Muscle of leg (tissue), 11 donors: ENCODE data around the gene KHNYN. TPM values are rescaled to one million over a fixed set of nuclear protein-coding genes. Genes with fewer than 3 reads are reported as not detected.
"Not testable (repeated sequence)": the region's sequence is repeated elsewhere in the genome, so short reads cannot be mapped to it uniquely, and the experiment has no call there.

Experiments
- DNase-seq: peaks from one replicate; pipeline ENCODE4 v3.0.0; 2013
- H3K27ac ChIP-seq: one replicate; pipeline ENCODE4 v1.5.1; 2013; ENCODE audit warnings: mild to moderate bottlenecking, low read length, control low read depth
- H3K27me3 ChIP-seq: one replicate; pipeline ENCODE4 v1.6.1; 2013; ENCODE audit warnings: low read length; ENCODE audit not compliant: control insufficient read depth, insufficient read depth
- H3K36me3 ChIP-seq: one replicate; pipeline ENCODE4 v1.6.1; 2013; ENCODE audit warnings: low read length; ENCODE audit not compliant: control insufficient read depth, insufficient read depth
- H3K4me1 ChIP-seq: one replicate; pipeline ENCODE4 v1.6.1; 2013; ENCODE audit warnings: low read length; ENCODE audit not compliant: control insufficient read depth, insufficient read depth
- H3K4me3 ChIP-seq: one replicate; pipeline ENCODE4 v1.5.1; 2013; ENCODE audit warnings: low read length, control low read depth
- H3K9me3 ChIP-seq: replicated peaks from 2 replicates; pipeline ENCODE4 v1.6.1; 2013; ENCODE audit warnings: low read depth, low read length; ENCODE audit not compliant: control insufficient read depth
- WGBS: methylation state at CpG from one replicate; pipeline ENCODE4 v1.1.5; 2013; ENCODE audit warnings: missing lambda C conversion rate; ENCODE audit not compliant: insufficient coverage; 5-methylcytosine and 5-hydroxymethylcytosine counted together
- polyA plus RNA-seq, 8 donors: library from polyadenylated mRNA; unstranded; fragments of 120-200 nt; gene quantifications; one replicate each; pipeline versions ENCODE4 v1.2.1 to v1.2.3, GENCODE V29; 2013; ENCODE audit warnings: inconsistent platforms in 1 of 8, low replicate concordance in 1 of 8; ENCODE audit not compliant: insufficient read length in 8 of 8, insufficient read depth in 1 of 8
- total RNA-seq: library from RNA; stranded (reverse); fragments of 120-200 nt; gene quantifications from one replicate; pipeline ENCODE4 v1.2.4, GENCODE V29; 2013

Gene KHNYN
- total and polyA plus RNA-seq, 9 donors, result 28.3 to 40.8 (median 35.6) TPM

DNA sequence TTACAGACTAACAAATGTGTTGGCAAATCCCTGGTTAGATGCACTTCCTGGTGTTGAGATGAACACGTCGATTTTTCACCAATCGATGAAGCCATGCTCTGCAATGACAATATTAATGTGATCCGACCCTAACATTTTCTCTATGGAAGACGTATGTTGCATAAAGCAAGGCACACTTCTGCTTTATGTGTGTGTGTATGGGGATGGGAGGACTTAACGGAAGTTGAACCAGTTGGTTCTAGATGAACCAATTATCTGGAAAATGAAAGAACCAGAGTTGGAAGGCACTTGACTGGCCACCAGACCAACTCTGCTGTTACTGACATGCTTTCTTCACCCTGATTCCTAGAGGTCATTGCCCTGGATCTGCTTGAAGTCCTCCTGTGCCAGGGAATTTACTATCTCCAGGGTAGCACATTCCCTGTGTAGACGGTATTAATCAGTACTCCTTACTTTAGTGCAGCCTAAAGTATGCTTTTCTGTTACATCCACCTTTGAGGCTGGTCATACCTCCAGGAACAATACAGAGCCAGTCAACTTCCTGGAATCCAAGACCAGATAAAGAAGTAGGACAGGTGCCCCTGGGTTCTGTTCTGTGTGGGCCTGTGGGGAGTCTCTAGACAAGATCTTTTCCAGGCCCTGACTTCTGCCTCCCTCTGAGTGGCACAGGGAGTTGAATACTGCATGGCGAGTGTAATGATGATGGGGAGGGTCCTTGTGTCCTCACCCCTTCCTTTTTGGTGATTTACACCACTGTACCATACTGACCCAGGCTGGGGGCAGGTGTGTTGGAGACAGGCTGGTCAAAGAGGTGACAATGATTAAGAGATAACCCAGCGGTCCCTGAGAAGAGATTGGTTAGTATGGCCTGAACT, 8.7 kb downstream of the KHNYN start:
- Histone ChIP-seq H3K4me1 (peaks cover 30% of the 10 kb centered on the region), H3K27me3 (no peaks in the 10 kb centered on the region), H3K4me3 (no peak overlapping the region), H3K36me3 (peaks cover 72% of the 10 kb centered on the region), H3K9me3 (no peaks in the 10 kb centered on the region), H3K27ac (peak overlapping the region; percentile 79)
- peak; percentile 27 for DNase-seq
- 75% methylated on average over 4 of the region's 9 CpGs for WGBS

DNA sequence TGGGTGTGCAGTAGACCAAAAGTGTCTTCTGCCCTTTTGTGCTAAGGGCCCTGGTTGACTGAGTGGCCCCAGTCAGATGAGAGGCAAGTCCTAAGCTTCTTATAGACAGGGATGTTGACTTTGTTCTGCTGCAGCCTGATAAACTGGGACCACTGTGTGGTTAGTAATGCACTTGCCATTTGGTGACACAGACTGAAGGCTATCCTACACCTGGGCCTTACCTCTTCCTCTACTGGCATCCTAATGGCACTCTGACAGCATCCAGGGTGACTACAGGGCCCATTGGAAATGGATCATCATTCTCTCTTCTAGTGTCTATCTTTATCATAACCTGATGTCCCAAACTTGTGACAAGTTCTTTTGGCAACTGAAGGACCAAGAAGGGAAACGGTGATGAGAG, 9.5 kb downstream of the KHNYN start:
- no peaks in the 10 kb centered on the region for H3K27me3 ChIP-seq
- H3K9me3 ChIP-seq, result no peaks in the 10 kb centered on the region

DNA sequence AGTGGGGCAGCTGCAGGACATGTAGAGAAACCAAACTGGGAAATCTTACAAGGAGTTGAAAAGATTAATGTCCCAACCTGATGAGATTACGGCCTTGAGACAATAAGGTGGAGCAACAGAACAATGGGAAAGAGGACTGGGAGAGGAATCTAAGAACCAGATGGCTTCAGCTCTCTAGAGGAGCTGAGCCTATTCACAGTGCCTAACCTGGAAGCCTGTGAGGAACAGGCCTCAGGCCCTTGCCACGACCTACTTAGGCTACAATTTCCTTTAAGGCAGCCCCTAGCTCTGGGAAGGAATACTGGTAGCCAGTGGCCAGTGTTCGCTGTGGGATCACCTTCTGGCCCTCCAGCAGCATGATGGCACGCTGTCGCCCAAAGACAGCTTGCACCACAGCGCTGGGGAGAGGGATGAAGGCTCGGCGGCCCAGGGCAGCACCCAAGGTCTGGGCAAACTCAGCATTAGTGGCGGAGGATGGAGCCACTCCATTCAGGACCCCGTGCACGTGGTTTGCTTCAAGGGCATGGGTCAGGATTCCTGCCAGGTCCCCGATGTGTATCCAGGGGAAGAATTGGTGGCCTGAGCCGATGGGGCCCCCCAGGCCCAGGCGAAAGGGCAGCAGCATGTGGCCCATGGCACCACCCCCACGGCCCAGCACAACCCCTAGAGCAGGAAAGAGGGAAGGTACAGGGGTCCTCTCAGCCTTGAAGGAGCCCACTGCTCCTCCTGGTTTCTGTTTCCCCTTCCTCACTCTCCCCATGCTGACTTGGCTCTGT, 10.3 kb downstream of the KHNYN start:
- Histone ChIP-seq H3K4me1 (peaks cover 31% of the 10 kb centered on the region), H3K27me3 (no peaks in the 10 kb centered on the region), H3K9me3 (no peaks in the 10 kb centered on the region), H3K27ac (no peak overlapping the region), H3K4me3 (no peak overlapping the region), H3K36me3 (peaks cover 60% of the 10 kb centered on the region)
- 82% methylated on average over 13 of the region's 15 CpGs for WGBS
- DNase-seq, result peak; percentile 37

More for the DNA sequence above, 9.5 kb downstream of the KHNYN start:
- DNase-seq, result peak; percentile 25
- Histone ChIP-seq H3K27ac (no peak overlapping the region), H3K4me1 (peaks cover 31% of the 10 kb centered on the region), H3K4me3 (no peak overlapping the region), H3K36me3 (peaks cover 66% of the 10 kb centered on the region)
- no CpG with 5 or more reads among the region's 1 CpG for WGBS

DNA sequence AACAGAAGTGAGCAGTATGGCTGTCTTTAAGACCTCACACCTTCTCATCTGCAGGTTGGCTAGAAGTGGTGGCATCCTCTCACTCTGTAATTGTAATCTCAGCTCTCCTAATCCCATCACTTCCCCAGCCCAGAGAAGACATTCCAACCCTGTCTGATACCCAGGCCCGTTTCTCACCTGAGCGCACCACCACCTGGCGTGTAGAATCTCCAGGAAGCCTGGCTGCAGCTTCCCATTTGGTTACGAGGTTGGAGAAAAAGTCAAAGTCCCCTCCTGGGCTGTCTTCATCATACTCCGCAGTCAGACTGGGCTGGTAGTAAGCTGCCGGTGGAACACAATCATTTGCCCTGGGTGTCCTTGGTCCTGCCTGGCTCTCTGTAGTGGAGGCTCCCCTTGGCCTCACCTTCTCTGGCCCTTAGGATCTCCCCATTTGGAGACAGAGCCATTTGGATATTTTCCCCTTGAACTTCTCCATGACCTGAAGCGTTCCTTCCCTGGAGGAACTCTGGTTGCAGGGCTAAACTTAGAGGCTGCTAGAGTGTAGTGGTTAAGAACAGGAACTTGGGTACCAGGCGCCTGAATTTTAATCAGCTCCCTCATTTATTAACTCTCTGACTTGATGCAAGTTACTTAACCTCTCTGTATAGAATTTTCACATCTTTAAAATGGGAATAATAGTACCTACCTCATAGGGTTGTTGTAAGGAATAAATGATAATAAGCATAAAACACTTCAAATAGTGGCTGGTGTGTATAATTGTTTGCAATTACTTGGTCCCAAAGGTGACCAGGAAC, 11.0 kb downstream of the KHNYN start:
- H3K36me3 ChIP-seq, result peaks cover 52% of the 10 kb centered on the region
- no peak overlapping the region for H3K4me3 ChIP-seq
- no peak overlapping the region for H3K27ac ChIP-seq
- H3K27me3 ChIP-seq, result no peaks in the 10 kb centered on the region
- WGBS, result 90% methylated on average over 5 of the region's 8 CpGs
- H3K4me1 ChIP-seq, result peaks cover 31% of the 10 kb centered on the region
- peak; percentile 35 for DNase-seq
- no peaks in the 10 kb centered on the region for H3K9me3 ChIP-seq

DNA sequence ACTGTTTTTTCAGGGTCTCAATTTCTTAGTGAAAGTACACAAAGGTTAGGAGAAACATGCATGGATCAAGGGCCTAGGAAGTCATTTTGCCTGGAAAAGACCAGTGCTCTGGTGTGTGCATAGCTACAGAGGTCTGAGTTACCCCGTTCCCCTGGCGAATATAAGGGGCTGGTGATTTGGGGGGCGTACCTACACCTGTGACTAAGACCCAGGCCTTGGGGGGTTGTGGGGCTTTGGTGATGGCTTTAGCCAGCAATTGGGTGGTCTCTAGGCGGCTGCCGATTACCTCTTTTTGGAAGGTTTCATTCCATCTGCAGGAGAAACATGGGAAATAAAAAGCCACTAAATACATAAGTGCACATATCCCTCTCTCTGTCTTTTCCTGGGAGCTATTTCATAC, 11.7 kb downstream of the KHNYN start:
- Histone ChIP-seq H3K36me3 (peaks cover 46% of the 10 kb centered on the region), H3K27me3 (no peaks in the 10 kb centered on the region), H3K4me3 (peak overlapping the region; percentile 84), H3K4me1 (peaks cover 24% of the 10 kb centered on the region), H3K9me3 (no peaks in the 10 kb centered on the region), H3K27ac (peak overlapping the region; percentile 100)
- peak; percentile 45 for DNase-seq
- WGBS, result no CpG with 5 or more reads among the region's 5 CpGs

DNA sequence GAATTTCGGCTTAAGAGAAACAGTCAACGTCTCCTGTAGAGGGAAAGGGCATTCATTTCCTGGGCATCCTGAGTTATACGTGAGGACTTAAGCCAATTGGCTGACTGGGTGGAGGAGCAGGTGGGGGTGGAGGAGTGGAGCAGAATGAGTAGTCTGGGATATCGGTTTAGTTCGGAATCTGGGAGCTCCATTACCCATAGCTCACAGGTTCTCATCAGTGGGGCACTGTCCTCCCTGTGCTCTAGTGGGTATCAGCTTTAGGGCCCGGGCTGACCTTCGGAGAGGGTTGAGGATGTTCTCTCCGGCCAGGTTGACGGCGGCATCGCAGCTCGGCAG, 12.1 kb downstream of the KHNYN start:
- Histone ChIP-seq H3K27me3 (no peaks in the 10 kb centered on the region), H3K4me3 (peak overlapping the region; percentile 84), H3K36me3 (peaks cover 42% of the 10 kb centered on the region), H3K9me3 (no peaks in the 10 kb centered on the region), H3K27ac (peak overlapping the region; percentile 100), H3K4me1 (peaks cover 21% of the 10 kb centered on the region)
- 1% methylated on average over 9 of the region's 12 CpGs for WGBS
- DNase-seq, result no peak

DNA sequence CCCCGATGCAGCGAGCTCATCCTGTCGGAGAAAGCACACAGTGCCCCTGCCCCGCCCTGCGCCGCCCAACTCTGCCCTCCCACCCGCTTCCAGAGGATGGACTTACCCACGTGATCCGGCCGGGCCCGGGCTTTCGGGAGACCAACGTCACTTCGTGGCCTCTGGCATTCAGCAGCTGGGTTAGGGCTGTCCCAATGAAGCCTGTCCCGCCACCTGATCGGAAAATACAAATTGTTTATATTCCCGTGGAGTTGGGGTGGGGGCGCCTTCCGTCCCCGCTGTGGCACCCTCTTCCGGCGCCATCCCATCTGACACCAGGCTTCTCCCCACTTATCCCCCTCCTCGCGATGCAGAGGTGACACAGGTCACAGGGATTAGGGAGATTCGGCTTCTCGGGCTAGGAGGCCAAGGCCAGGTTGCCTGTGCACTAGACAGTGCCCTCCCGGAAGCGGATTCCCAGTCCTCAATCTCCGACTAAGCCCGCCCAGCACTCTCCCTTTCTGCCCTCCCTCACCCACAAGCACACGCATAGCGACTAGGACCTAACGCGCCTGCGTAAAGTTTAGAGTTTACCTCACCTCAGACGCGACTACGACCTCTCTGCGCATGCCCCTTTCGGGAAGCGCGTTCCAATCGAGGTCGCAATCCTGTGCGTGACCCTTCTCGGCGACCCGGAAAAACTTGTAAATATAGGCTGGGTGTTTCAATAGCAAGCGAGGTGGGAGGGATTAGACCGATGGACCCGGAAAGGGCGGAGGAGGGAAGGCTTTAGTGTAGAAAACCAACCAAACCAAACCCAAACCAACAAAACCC, 12.7 kb downstream of the KHNYN start, which contains the start of gene SDR39U1:
Gene SDR39U1 (minus strand): TSS at position 537 of the 813 bp plus-strand sequence. CDS start 7 bp downstream, at position 530.
- Histone ChIP-seq H3K4me3 (peak within 1 kb of the TSS; percentile 84), H3K27ac (peak within 1 kb of the TSS; percentile 100), H3K4me1 (peaks cover 15% of the 10 kb centered on the region), H3K9me3 (no peaks in the 10 kb centered on the region), H3K36me3 (peaks cover 36% of the 10 kb centered on the region), H3K27me3 (no peaks in the 10 kb centered on the region)
- DNase-seq, result peak; percentile 100
- 0% methylated on average over 45 of the region's 52 CpGs for WGBS

DNA sequence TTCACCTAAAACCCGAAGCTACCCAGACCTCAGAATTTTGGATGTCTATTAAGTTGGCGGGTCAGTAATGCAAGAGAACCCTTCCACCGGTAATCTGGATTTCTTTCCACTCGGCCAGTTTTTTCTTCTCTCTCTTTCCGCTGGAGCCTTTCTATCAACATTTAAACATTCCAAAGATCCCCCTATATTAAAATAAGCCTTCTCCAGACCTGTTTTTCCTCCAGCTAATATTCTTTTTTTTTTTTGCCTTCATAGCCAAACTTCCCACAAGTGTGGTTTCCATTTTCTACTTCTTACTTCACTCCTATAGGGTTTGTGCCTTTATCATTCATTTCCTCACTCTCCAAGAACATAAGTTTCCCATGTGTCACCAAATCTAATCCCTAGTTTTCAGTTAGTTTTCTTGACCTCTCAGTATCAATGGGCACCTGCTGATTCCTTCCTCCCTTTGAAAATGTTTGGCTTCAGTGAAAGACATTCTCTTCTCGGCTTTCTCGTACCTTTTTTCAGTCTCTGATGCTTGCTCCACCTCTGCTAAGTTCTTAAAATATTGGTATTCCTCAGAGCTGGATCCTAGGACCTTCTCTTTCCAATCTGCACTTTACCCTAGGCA, 13.4 kb downstream of the KHNYN start:
- peak overlapping the region; percentile 100 for H3K27ac ChIP-seq
- peaks cover 29% of the 10 kb centered on the region for H3K36me3 ChIP-seq
- no peaks in the 10 kb centered on the region for H3K9me3 ChIP-seq
- peaks cover 11% of the 10 kb centered on the region for H3K4me1 ChIP-seq
- no peak for DNase-seq
- no peaks in the 10 kb centered on the region for H3K27me3 ChIP-seq
- H3K4me3 ChIP-seq, result peak overlapping the region; percentile 84
- 0% methylated on average over 5 of the region's 7 CpGs for WGBS

DNA sequence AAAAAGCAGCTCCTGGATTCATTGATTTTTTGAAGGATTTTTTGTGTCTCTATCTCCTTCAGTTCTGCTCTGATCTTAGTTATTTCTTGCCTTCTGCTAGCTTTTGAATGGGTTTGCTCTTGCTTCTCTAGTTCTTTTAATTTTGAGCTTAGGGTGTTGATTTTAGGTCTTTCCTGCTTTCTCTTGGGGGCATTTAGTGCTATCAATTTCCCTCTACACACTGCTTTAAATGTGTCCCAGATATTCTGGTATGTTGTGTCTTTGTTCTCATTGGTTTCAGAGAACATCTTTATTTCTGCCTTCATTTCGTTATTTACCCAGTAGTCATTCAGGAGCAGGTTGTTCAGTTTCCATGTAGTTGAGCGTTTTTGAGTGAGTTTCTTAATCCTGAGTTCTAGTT, 21.1 kb downstream of the KHNYN start:
- DNase-seq, H3K27ac ChIP-seq, H3K27me3 ChIP-seq, H3K4me3 ChIP-seq, H3K36me3 ChIP-seq, H3K9me3 ChIP-seq, H3K4me1 ChIP-seq: not testable (repeated sequence)
- no CpG with 5 or more reads among the region's 2 CpGs for WGBS
